NOMO-1 (cell line): ENCODE results near the gene LIPA.
"Not testable (repeated sequence)": the region's sequence is repeated elsewhere in the genome, so short reads cannot be mapped to it uniquely, and the experiment has no call there.

ENCODE experiments used
- DNase-seq, 2 experiments: peaks; one replicate each; lab custom pipeline; 2025; ENCODE audit not compliant: unreplicated experiment in 2 of 2; lab: John Stamatoyannopoulos, UW

Gene LIPA

DNA sequence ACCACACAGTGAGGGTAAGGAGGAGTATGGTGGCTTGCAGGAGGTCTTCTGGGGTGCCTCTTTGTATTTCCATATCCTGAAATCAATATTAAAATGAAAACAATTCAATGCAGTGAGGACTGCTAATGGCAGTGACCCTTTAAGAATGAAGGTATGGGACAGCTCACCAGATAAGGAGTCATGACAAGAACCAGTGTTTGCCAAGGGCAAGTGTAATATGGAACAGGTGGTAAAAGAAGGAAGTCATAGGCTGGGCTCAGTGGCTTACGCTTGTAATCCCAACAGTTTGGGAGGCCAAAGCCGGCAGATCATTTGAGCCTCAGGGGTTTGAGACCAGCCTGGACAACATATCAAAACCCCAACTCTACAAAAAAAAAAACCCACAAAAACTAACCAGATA lies 20.0 kb upstream of the LIPA start:
- no peak for DNase-seq

- no peak for DNase-seq
Observed at GRCh38 chr10:89270153-89270483, 18.5 kb upstream of the LIPA start.

GRCh38 chr10:89269433-89270152 lies 18.0 kb upstream of the LIPA start:
- no peak for DNase-seq

GRCh38 chr10:89266721-89267453 lies 15.3 kb upstream of the LIPA start:
- no peak for DNase-seq

GRCh38 chr10:89263531-89263930 lies 12.0 kb upstream of the LIPA start:
- no peak for DNase-seq

GRCh38 chr10:89263091-89263490 lies 11.5 kb upstream of the LIPA start:
- DNase-seq: no peak

GRCh38 chr10:89262086-89263051 lies 10.8 kb upstream of the LIPA start:
- no peak for DNase-seq

- DNase-seq: peak in 1 of 2 experiments; percentile 63
Observed at GRCh38 chr10:89258881-89259280, 7.3 kb upstream of the LIPA start.

- DNase-seq: no peak
Observed at GRCh38 chr10:89257581-89257980, 6.0 kb upstream of the LIPA start.

GRCh38 chr10:89256962-89257361 lies 5.4 kb upstream of the LIPA start:
- DNase-seq: no peak

GRCh38 chr10:89256340-89256739 lies 4.8 kb upstream of the LIPA start:
- peak in 1 of 2 experiments; percentile 84 for DNase-seq

DNA sequence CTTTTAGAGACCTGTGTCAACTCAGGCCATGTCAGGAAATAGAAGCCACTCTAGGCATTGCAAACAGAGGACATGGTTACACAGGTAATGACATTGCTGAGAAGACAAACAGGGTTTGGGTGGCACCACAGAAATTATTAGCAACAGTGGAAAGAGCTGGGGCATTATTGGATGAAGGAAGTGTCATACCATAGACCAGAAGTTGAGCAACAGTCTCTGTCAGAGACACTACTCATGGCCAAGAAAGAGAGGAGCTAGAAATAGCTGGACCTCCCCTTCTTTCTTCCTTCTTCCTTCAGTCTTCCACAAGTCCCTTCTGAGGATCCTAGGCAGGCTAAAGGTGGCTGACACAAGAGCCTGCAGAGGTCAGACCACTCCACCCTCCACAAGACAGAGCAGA lies 4.2 kb upstream of the LIPA start:
- DNase-seq: peak; percentile 41 to 66

DNA sequence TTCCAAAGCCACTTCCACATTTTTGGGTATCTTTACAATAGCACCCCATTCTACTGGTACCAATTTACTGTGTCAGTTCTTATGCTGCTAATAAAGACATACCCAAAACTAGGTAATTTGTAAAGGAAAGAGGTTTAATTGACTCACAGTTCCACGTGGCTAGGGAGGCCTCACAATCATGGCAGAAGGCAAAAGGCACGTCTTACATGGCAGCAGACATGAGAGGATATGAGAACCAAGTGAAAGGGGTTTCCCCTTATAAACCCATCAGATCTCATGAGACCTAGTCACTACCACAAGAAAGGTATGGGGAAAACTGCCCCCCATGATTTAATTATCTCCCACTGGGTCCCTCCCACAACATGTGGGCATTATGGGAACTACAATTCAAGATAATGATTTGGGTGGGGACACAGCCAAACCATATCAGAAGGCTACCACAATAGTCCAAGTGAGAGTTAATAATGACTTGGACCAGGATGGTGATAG lies 3.6 kb upstream of the LIPA start:
- DNase-seq: not testable (repeated sequence)

DNA sequence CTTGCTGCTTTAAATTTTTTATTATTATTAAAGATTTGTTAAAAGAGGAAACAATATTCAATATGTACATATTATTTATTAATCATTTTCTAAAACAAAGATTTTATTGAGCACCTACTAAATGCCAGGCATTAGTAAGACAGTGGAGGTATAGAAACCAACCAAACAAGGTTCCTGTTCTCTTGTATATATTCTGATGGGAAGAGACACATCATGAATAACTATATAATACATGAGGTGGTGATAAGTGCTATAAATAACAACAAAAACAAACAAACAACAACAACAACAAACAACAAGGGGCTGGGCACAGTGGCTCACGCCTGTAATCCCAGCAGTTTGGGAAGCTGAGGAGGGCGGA lies 630 bp upstream of the LIPA start:
- no peak for DNase-seq

DNA sequence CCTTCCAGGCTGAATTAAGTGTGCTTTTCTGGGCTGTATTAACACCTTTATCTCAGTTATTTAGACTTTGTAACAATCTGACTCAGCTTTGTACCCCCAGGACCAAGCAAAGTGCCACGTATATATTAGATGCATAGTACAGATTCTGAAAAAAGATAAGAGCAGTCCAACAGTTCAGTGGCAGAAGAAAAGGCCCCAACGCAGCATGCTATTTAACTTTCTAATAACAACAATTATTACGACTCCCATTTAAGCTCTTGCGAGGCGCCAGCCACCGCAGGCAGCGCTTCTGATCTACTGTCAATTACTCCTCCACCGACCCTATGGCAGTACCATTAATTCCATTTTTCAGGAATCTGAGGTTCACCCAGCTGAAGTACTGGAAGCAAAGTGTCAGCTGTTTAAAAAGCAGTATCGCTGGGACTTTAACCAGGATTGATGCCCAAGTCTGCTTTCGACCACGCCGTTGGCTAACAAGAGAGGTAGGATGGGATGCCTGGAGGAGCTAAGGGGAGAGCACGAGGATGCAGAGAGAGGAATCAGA lies 638 bp downstream of the LIPA start:
- DNase-seq: no peak

- no peak for DNase-seq
Observed at GRCh38 chr10:89248990-89249389, 2.6 kb downstream of the LIPA start.

GRCh38 chr10:89247623-89248022 lies 4.0 kb downstream of the LIPA start:
- not testable (repeated sequence) for DNase-seq

- DNase-seq: no peak
Observed at GRCh38 chr10:89245802-89246201, 5.8 kb downstream of the LIPA start.

GRCh38 chr10:89242840-89243568 lies 8.6 kb downstream of the LIPA start:
- peak in 1 of 2 experiments; percentile 34 for DNase-seq

DNA sequence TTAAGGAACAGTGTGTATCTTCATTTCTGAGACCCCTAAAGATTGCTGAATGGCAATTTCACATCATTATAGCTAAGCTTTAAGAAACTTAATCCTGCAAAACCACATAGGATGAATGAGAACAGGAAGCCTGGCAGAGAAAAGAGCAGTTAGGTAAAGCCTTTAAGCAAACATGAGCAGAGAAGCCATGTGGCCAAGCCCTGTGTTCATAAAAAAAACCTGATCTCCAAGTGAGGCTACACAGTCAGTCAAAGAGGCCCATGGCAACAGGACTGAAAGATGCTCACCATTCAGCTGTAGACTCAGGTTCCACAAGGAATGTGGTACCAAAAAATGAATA lies 9.3 kb downstream of the LIPA start:
- DNase-seq: no peak
